Right renal pelvis (tissue), 4 donors: ENCODE results near the gene DEDD. TPM values are rescaled to one million over a fixed set of nuclear protein-coding genes. Genes with fewer than 3 reads are reported as not detected.
"Not testable (repeated sequence)": the region's sequence is repeated elsewhere in the genome, so short reads cannot be mapped to it uniquely, and the experiment has no call there.

ENCODE experiments used
- DNase-seq, 4 donors: peaks; one replicate each; pipeline ENCODE4 v3.0.0-alpha.2; 2013; ENCODE audit warnings: low read depth in 4 of 4, low spot score in 3 of 4, missing footprints in 1 of 4
- polyA plus RNA-seq, 4 donors: library from polyadenylated mRNA; unstranded; fragments of 120-200 nt; gene quantifications; one replicate each; pipeline ENCODE4 v1.2.1, GENCODE V29; 2013; ENCODE audit not compliant: insufficient read length in 4 of 4

The DEDD gene
- polyA plus RNA-seq, 4 donors = 47.2 to 59.6 (median 50.8) TPM

DNA sequence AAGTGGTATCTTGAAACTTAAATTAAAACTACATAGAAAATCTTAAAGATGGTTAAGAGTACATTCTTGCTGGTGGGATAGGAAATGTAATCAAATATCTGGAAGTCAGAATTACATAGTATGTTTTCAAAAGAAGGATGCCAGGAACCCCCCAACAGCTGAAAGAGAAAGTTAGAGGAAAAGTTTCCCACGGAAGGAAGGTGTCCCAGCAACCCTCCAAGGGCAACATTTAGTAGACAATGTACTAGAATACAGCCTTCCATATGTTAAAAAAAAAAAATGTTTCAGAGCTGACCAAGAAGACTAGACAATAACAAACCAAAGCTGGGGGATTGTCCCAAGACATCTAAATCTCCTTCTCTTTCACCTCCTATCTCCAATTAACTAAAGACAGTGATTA lies 2.2 kb downstream of the DEDD start:
- no peak for DNase-seq

GRCh38 chr1:161128591-161129420 lies 3.7 kb downstream of the DEDD start:
- no peak for DNase-seq

- DNase-seq = no peak
These were observed 4.8 kb downstream of the DEDD start for GRCh38 chr1:161127649-161128048.

DNA sequence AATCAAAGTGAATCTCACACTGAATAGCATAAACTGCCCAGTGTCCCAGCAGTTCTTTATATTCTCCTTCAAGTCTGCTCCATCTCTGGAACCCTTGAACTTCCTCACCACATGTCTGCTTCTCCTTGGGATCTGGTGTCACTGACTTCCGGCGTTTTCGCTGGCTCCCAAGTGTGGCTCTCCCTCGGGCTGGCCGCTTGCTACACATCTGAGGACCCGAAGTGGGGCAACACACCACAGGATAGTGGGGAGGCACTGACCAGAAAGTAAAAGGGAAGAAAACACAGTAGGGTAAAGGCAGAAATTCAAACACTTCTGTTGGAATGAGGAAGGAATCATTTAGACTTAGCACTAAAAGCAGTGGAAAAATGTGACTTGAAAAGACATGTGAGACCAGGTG lies 9.5 kb downstream of the DEDD start:
- no peak for DNase-seq

GRCh38 chr1:161121834-161122233 lies 10.6 kb downstream of the DEDD start:
- DNase-seq = no peak

GRCh38 chr1:161121042-161121650 lies 11.3 kb downstream of the DEDD start:
- no peak for DNase-seq

GRCh38 chr1:161119092-161119903 lies 13.2 kb downstream of the DEDD start:
- no peak for DNase-seq

DNA sequence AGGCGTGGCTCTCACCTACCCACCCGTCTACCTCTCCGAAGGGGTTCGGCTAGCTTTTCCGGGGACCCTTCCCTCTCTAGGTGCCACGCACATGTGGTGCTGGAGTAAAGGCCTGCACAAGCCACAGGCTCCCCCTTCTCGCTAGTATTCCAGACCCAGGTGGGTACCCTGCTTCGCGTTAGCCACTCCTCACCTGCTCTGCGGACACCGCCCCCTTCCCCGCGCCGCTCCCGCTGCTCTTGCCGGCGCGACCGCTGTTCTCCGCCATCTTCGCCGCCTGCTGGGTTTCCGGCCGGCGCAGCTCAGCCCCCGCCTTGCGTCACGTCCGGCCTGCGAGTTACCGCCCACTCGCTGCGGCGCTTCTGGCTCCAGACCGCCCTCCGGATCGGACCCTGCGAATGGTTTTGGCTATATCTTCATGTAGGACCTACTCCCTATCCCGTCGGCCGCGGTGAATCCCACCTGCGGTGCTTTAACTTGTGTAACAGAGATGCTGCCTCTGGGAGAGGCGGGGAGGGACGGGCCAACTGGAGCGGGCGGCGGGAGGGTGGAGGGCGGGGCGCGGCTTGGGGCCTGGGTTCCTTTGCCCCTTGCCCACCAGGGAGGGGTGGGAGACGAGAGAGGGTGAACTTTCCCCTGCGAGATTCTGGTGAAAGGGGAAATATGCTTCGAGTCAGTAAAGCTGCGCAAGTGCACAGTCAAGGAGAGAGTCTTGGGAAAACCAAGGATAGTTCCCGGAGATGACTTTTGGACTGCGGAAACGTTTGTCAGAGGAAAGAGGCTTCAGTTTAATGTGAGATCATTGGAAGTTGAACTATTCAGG lies 14.5 kb downstream of the DEDD start, which contains the start of the genes NIT1 and PFDN2:
Gene NIT1 (plus strand): TSS at position 347 of the 823 bp plus-strand sequence. CDS start 72 bp downstream, at position 419.
Gene PFDN2 (minus strand): TSS at position 279 of the 823 bp plus-strand sequence. CDS start 11 bp downstream, at position 268.
- DNase-seq = peak in 2 of 4 donors; percentile 73 to 89

DNA sequence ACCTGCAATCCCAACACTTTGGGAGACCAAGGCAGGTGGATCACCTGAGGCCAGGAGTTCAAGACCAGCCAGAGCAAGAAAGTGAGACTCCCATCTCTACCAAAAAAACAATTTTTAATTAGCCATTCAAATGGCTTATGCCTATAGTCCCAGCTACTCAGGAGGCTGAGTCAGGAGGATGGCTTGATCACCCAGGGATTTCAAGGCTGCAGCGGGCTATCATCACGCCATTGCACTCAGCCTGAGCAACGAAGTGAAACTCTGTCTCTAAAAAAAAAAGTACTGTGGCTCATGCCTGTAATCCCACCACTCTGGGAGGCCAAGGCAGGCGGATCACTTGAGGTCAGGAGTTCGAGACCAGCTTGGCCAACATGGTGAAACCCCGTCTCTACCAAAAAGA lies 16.5 kb downstream of the DEDD start:
- DNase-seq = not testable (repeated sequence)

GRCh38 chr1:161115132-161115711 lies 17.2 kb downstream of the DEDD start:
- DNase-seq = no peak

DNA sequence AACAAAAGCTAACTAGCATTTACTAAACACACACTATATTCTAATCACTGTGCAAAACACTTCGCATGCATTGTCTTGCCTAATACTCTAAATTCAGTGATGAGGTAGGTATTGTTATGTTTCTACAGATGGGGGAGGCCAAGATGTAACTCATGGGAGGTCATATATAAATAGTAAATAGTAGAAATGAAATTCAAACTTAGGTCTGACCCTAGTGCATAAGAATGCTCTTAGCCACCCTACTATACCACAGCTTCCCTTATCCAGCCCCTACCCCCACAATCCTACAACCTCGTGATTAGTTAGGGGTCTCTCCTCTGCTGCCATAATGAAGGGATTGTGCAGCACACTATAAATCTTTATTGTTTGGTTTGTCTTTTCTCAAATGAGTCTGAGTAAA lies 17.9 kb downstream of the DEDD start:
- DNase-seq = no peak

DNA sequence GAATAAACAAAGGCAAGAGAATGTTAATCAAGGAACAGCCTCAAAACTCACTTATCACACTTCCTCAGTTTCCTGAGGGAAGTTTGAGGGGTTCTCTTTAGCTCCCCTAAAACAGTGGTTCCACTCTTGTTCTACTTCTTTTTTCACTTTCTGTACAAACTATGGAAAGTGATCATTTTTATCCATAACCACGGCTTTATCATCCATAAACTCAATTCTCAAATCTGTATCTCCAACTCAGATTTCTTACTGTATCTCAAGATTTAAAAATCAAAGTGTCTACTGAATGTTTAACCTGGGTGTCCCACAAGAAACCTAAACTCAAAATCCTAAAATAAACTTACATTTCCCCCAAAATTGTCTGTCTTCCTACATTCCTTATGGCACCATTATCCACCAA lies 18.6 kb downstream of the DEDD start:
- DNase-seq = no peak

- DNase-seq = no peak
These were observed 20.9 kb downstream of the DEDD start for GRCh38 chr1:161111527-161111926.

- no peak for DNase-seq
These were observed 21.4 kb downstream of the DEDD start for GRCh38 chr1:161111117-161111516.

GRCh38 chr1:161106431-161106830 lies 26.0 kb downstream of the DEDD start:
- DNase-seq = no peak

- DNase-seq = no peak
These were observed 31.9 kb downstream of the DEDD start for GRCh38 chr1:161100556-161100955.

- no peak for DNase-seq
These were observed 33.2 kb downstream of the DEDD start for GRCh38 chr1:161099090-161099802.

GRCh38 chr1:161098210-161099068 lies 34.0 kb downstream of the DEDD start, which contains the start of gene KLHDC9:
KLHDC9 (plus strand) TSS chr1:161098361; CDS start chr1:161098536, 175 bp downstream.
- peak; percentile 70 to 77 (median 76) for DNase-seq
